NCI-H524 treated with DMSO at 0.1 percent for 48 hours (cell line): Measurements from ENCODE around the gene REXO4.
"Not testable (repeated sequence)": the region's sequence is repeated elsewhere in the genome, so short reads cannot be mapped to it uniquely, and the experiment has no call there.

Source experiments
- DNase-seq: peaks from one replicate; lab custom pipeline; 2025; lab: John Stamatoyannopoulos, UW

REXO4 gene

DNA sequence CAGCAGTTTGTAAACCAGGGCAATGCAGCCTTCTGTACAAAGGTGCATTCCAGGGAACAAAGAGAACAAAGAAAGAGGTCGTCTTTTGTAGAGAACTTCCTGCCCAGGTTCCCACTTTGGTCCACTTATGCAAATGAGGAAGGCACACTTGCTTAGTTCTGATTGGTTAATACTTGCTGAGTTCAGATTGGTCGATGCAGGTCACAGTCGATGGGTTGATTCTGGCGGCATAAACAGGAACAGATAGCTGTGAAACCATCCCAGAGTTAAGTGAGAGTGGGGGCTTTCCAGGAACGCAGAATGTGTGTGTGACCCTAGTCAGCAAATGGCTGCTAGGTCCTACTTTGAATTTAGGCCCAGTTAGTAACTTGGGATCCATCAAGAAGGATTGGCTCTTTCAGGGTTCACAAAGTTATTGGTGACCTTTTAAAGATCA is 2.6 kb upstream of the REXO4 start:
- no peak for DNase-seq

DNA sequence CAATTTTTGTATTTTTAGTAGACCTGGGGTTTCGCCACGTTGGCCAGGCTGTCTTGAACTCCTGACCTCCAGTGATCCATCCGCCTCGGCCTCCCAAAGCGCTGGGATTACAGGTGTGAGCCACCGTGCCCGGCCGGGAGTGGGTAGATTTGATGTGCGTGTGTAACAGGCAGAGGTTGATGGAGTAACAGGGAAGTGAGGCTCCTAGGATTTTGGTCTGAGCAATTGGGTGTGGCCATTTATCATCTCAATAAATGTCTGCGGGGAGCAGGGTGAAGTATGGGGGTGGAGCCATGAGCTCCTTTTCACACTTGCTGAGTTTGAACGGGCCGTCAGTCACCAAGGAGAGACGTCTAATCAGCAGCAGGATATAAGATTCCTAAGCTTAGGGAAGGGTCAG is 1.2 kb upstream of the REXO4 start:
- no peak for DNase-seq

DNA sequence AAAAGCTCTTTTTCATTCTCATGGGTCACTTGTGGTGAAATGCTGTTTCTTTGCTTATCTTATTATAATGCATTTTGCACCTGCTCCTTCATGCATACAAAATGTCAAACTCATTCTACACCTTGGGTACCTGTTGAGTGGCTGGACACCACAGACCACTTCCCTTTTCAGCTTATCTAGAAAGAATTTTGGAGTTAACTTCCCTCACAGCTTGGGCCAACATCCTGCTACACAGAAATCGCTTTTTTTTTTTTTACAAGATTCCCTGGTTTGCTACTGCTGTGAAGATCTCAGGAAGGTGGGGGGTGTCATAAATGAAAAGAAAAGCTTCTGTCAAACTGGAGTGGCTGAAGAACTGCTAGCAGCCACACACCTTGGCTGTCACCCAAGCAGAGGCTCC is 2.6 kb downstream of the REXO4 start:
- DNase-seq = no peak

DNA sequence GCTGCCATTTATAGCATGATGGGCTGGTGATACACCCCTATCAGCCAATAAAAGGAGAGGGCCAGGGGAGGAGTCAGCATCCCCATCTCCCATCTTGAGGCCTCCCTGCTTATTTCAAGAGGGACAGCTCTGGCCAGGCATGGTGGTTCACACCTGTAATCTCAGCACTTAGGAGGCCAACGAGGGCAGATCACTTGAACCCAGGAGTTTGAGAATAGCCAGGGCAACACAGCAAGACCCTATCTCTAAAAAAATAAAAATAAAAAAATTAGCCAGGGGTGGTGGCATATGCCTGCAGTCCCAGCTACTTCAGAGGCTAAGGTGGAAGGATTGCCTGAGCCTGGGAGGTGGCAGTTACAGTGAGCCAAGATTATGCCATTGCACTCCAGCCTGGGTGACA is 9.8 kb downstream of the REXO4 start:
- no peak for DNase-seq

DNA sequence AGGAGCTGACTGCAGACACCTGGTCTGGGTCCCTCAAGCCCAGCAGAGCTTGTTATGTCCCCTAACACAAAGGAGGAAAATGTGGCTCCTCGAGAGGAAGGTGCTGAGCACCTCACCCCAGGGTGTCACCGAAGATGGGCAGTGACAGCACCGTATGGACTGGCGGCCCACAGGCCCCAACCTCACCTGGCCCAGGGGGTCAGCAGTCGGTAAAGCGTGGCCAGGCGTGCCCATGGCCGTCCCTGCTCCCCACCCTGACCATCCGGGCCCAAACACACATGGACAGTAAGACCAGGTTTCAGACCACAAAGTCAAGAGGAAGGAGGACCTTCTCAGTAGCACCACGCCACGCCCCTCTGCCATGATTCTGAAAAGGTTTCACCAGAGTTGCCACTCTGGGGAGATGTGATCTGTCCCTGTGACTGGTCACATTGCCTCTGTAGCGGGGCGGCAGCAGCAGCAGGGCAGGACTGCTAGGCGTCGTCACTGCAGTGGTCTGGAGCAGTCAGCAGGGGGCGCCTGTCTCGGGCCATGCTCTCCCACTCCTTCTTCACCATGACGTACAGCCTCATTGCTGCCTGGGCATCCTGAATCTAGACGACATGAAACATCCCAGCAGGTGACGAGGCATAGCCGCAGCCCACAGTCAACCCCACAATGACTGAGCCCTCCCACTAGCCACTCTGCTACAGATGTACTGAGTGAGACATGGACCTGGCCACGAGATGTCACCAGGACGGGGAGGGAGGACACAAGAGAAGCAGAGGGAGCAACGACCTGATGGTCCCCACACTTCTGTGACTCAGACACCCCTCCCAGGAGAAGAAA is 11.1 kb downstream of the REXO4 start:
- no peak for DNase-seq

DNA sequence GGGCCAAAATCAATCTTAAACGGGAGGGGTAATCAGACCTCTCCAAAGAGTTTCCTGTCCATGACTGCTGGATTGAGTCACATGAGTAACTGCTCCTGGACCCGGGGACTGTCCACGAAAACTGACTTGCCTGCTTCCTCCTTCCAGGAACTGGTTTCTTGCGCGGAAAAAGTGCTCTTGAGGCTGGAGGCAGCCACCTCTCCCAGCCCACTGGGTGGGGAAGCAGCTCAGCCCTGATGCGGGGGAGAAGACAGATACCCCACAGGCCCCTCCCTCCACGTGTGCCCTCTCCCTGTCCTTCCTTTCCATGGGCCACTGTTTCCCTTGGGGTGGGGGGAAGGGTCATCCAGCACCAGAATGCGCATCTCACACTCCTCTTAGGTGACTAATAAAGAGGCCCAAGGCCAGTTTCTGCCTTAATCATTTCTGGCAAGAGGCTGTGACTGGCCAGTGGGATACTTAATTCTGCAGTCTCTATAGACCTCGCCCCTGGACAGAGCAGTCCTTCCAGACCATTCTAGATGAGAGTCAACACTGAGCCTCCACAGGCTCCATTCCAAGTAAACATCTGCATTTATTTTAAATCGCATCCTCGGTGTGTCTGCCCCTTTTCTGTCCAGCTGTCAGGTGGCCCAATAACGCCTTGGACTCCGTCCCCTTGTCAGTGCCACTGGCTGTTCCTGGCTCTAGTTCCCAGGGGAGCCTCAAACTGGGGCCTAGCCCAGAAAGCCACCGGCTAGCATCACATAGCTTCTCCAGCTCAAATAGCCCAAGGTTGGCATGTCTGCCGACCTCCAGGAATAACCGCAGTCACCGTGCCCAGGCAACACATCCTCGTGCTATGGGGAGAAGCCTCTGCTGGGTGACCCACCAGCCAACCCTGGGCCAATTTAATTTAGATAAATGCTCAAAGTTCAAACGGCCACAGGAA is 12.0 kb downstream of the REXO4 start:
- DNase-seq = no peak

DNA sequence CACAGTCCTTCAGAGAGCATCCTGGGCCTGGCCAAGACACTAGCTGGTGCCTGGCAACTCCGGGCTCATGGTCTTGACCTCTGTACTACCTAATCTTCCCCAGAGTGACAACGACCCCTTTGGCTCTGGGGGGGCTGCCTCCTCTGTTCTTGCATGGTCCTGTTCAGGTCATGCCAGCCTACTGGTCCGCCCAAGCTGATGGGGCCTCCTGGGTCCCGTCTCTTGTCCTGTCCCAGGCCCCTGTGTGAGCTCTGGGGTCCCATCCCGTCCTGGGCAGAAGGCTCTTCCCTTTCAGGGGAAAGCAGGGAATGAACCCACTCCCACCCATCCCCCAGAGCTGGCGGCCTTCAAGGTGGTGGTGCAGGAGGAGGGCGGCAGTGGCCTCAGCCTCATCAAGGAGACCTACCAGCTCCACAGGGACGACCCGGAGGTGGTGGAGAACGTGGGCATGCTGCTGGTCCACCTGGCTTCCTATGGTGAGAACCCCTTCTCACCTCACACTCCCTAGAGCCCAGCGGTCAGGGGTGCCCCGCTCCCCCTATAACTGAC is 13.3 kb downstream of the REXO4 start:
- DNase-seq = no peak

DNA sequence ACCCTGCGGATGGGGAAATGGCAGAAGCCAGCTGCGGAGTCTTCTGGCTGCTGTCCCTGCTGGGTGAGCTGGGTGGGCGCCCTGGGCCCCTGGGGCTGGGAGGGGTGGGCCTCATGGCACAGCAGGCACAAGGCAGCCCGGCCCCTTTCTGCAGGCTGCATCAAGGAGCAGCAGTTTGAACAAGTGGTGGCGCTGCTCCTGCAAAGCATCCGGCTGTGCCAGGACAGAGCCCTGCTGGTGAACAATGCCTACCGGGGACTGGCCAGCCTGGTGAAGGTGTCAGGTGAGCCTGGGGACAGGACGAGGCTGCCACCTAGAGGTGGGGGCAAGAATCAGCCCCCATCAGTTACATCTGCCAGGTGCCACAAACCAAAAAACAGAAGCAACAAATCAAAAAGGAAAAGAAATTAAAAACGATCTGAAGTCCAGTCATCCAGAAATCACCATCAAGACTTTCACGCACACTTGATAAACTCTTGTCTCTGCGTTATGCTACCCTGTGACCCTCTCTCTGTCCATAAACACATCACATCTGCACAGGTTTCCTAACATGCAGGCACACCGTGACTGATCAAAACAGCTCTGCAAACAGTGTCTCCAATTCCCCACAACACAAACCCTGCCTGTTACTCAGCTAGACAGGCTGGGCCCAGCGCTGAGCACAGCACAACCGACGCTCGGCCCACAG is 13.9 kb downstream of the REXO4 start:
- DNase-seq = no peak

DNA sequence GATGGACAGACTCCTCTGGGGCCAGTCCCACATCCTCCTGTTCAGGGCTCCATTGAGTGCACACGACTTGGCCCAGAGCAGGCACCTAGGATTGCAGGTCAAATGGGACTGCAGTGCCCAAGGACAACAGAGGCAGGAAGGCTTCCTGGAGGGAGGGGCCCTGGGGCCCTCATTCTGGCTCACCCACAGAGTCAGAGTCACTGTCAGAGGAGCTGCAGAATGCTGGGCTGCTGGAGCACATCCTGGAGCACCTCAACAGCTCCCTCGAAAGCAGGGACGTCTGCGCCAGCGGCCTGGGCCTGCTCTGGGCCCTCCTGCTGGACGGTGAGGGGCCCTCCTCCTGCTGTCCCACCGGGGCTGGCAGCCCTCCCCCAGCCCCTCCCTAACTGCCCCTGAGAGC is 15.1 kb downstream of the REXO4 start:
- DNase-seq = no peak

DNA sequence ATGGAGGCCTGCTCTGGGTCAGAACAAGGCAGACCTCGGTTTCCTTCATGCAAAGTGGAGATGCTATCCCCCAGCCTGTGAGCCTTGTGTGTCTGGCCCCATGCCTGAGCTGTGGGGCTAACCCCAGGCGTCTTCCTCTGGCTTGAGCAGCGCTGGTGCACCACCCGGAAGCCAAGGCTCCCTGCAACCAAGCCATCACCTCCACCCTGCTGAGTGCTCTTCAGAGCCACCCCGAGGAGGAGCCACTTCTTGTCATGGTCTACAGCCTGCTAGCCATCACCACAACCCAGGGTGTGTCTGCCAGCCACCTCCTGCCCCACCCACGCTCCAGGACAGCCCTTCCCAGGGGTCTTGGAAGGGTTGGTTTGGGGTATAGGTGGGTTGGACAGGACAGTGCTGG is 16.2 kb downstream of the REXO4 start:
- no peak for DNase-seq

DNA sequence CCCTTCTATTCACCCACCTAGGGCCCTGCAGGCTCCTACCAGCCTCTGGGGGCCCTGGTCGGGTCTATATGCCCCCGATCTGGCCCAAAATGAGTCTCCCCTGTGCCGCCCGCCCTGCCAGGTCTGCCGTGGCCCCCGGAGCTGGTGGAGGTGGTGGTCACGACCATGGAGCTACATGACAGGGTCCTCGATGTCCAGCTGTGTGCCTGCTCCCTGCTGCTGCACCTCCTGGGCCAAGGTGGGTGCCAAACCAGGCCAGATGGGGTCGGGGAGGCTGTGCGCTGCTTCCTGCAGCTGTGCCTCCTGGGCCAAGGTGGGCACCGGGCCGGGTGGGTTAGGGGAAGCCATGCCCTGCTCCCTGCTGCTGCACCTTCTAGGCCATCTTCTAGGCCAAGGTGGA is 17.5 kb downstream of the REXO4 start:
- no peak for DNase-seq

DNA sequence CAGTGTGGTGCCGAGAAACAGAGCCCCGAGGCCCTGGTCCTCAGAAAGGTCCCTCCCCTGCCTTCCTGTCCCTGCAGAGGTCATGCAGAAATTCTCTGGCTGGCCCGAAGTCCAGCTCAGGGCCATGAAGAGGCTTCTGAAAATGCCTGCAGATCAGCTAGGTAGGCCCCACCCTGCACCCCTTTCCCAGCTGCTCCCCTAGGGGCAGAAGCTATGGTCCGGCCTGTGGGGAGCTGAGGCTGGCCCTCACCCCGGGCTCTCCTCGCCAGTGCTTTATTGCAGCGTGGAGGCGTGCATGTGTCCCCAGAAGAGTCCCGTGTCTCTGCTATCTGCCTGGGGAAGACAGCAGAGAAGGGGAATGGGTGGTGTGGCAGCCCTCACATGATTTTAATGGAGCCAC is 19.9 kb downstream of the REXO4 start:
- DNase-seq = no peak

DNA sequence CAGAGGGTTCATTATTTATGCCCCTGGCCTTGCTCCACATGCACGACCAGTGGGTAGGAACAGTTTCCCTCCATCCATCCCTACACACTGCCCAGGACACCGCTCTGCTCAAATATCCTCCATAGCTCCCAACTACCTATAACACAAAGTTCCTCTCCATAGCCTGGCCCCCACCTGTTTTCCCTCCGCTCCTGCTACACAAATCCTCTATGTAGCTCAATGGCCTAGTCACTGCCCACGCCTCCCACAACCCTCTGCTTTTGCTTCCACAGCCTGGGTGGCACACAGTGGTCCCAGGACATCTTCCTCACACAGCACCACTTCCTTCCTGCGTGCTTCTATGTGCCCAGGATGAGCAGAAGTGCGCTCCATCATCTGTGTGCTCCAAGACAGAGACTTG is 20.4 kb downstream of the REXO4 start:
- no peak for DNase-seq

DNA sequence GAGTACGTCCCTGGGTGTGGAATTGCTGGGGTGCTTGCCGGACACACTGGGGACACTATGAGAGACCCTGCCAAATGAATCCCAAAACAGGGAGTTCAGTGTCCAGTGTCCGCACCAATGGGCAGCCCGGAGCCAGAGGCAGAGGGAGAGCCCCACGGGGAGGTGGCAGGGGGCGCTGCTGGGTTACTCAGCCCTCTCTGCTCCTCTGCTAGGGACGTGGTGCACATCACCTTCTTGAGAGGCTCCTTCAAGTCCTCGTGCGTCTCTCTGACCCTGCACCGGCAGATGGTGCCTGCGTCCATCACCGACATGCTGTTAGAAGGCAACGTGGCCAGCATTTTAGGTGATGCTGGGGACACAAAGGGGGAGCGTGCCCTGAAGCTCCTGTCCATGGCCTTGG is 20.9 kb downstream of the REXO4 start:
- peak; percentile 32 for DNase-seq

DNA sequence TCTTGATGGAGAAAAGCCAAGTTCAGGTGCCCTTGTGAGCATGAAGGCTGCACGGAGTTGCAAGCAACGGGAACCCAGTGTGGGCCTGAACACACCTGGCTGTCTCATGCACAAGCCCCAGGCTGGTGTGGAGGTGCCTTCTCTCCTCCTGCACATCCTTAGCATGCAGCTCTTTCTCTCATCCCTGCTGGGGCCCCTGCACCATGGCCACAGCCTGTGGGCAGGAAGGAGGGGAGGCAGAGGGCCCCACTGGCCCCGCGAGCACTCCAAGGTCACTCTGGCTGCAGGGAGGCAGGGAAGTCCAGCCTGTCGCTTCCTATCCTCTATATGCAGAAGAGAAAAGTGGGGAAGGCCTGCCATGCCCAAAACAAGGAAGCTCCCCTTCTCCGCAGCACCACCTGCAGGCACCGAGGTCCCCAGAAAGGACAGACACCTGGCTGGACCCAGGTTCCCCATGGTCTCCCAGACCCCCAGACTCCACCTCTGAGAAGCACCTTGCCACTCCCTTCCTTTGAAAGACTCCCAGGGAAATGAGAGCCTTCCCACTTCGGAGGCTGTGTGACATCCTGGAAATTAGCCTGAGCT is 23.0 kb downstream of the REXO4 start:
- no peak for DNase-seq

DNA sequence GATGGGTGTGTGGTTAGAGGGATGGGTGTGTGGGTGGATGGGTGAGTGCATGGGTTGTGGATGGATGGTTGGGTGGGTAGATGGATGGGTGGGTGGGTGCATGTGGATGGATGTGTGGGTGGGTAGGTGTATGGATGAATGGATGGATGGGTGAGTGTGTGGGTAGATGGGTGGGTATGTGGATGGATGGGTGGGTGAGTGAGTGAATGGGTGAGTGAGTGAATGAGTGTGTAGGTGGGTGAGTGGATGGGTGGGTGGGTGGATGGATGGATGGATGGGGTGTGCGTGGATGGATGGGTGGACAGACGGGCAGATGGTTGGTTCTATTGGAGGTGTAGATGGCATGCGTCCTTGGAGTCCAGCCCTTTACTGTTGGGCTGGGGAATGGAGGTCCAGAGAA is 24.4 kb downstream of the REXO4 start:
- DNase-seq = no peak

DNA sequence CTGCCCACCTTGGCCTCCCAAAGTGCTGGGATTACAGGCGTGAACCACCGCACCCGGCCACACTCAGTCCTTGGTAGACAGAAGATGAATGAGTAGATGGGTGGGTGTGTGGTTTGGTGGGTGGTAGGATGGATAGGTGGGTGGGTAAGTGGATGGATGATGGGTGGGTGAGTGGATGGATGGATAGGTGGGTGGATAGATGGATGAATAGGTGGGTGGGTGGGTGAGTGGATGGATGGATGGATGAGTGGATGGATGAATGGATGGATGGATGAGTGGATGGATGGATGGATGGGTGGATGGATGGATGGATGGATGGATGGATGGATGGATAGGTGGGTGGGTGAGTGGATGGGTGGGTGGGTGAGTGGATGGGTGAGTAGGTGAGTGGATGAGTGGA is 25.5 kb downstream of the REXO4 start:
- DNase-seq = not testable (repeated sequence)

DNA sequence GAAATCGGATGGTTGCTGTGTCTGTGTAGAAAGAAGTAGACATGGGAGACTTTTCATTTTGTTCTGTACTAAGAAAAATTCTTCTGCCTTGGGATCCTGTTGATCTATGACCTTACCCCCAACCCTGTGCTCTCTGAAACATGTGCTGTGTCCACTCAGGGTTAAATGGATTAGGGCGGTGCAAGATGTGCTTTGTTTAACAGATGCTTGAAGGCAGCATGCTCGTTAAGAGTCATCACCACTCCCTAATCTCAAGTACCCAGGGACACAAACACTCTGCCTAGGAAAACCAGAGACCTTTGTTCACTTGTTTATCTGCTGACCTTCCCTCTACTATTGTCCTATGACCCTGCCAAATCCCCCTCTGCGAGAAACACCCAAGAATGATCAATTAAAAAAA is 26.4 kb downstream of the REXO4 start:
- DNase-seq = not testable (repeated sequence)

DNA sequence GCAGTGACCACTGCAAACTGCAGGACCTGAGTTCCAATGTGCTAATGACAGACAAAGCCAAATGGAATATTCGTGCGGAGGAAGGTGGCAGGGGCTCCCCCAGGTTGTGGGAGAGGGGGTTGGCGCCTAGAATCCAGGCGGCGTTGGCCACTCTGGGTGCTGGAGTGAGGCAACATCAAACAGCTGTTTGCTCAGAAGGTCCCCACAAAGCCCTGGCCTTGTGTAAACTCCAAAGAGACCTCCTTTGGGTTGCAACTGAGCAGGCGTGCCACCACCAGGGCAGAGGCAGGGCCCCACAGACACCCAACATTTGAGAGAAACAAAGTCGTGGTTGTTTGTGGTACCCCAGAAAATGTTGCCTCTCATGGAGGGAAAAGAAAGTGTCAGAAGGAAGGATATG is 27.1 kb downstream of the REXO4 start:
- no peak for DNase-seq

DNA sequence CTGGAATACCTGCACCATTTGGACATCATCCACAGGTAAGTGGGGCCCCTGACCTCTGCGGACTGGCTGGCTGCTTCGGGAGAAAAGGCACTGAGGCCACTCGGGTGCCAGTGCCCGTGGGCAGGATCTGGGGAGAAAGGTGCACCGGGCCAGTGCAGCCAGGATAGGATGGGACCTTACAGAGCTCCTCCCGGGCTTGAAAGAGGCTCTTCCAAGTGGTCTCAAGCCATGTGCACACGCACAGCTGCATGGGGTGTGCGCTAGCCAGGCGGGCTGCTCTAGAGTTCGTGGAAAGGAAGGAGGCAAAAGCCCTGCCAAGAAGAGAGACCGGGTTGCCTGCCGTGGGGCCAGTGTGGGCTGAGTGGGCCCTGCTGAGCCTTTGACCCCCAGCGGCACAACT is 28.2 kb downstream of the REXO4 start:
- DNase-seq = no peak

DNA sequence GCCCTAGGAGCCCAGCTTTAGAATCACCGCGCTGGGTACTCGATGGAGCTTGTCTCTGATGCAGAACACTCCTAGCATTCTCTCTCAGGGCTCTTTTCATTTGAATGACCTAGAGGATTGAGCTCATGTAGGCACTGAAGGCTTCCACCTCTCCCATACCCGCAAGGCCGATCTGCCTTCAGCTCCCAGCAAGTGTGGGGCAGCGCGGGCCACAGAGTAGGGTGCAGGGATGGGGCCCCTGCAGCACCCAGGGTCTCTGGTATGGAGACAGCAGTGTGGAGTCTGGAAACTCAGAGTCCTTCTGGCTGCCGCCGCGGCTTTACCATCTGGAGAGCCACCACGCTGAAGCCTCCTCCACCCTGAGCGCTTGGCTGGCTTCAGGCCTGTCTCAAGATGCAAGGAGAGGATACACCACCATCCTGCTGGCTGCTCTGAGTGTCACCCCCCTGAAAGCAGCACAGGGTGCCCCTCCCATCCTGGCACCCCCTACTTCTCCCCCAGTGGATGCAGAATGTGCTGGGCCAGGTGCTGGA is 28.7 kb downstream of the REXO4 start:
- no peak for DNase-seq

DNA sequence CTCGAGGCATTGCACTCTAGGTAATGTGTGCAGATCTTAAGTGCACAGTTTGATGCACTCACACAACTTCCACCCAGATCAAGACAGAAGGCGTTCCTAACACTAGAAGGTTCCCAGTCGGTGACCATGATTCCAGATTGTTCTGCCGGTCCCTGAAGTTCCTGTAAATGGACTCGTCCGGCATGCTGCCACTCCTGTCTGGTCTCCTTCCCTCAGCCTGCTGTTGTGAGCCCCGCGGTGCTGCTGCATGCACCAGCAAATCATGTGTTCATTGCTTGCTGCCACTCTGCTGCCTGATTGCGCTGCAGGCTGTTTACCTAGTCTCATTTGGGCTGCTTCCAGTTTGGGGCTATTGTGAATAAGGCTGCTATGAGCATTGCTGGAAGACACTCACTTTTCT is 30.1 kb downstream of the REXO4 start:
- no peak for DNase-seq
